ELR (cell line): ENCODE data around the gene SDC1.

Experiments used
- DNase-seq: peaks from one replicate; pipeline ENCODE4 v3.0.0-alpha.2; 2015; ENCODE audit warnings: low read depth

The SDC1 gene

GRCh38 chr2:20213651-20214565 lies 11.0 kb downstream of the SDC1 start:
- DNase-seq = no peak

GRCh38 chr2:20212871-20213503 lies 11.9 kb downstream of the SDC1 start:
- DNase-seq = no peak

- DNase-seq = no peak
These were observed 12.5 kb downstream of the SDC1 start for GRCh38 chr2:20212459-20212870.

GRCh38 chr2:20211860-20212458 lies 13.0 kb downstream of the SDC1 start:
- no peak for DNase-seq

- DNase-seq = no peak
These were observed 13.5 kb downstream of the SDC1 start for GRCh38 chr2:20211420-20211819.

GRCh38 chr2:20210462-20210861 lies 14.5 kb downstream of the SDC1 start:
- no peak for DNase-seq

GRCh38 chr2:20209373-20210109 lies 15.4 kb downstream of the SDC1 start:
- DNase-seq = no peak

- no peak for DNase-seq
These were observed 16.5 kb downstream of the SDC1 start for GRCh38 chr2:20208476-20208859.

- no peak for DNase-seq
These were observed 17.9 kb downstream of the SDC1 start for GRCh38 chr2:20207051-20207450.

GRCh38 chr2:20205915-20206524 lies 18.9 kb downstream of the SDC1 start:
- no peak for DNase-seq

- no peak for DNase-seq
These were observed 19.9 kb downstream of the SDC1 start for GRCh38 chr2:20205069-20205468.

- DNase-seq = no peak
These were observed 21.3 kb downstream of the SDC1 start for GRCh38 chr2:20203521-20204225.

GRCh38 chr2:20203072-20203471 lies 21.9 kb downstream of the SDC1 start:
- DNase-seq = no peak

- no peak for DNase-seq
These were observed 23.3 kb downstream of the SDC1 start for GRCh38 chr2:20201671-20202070.

GRCh38 chr2:20200697-20201555 lies 24.0 kb downstream of the SDC1 start:
- no peak for DNase-seq

GRCh38 chr2:20199633-20200270 lies 25.2 kb downstream of the SDC1 start:
- no peak for DNase-seq

GRCh38 chr2:20198796-20199632 lies 25.9 kb downstream of the SDC1 start:
- no peak for DNase-seq

- DNase-seq = no peak
These were observed 26.9 kb downstream of the SDC1 start for GRCh38 chr2:20198001-20198400.

GRCh38 chr2:20197192-20197591 lies 27.7 kb downstream of the SDC1 start:
- no peak for DNase-seq
